GM12873 (cell line): ENCODE measurements around the gene PHF20.

ENCODE experiments used
- CTCF ChIP-seq: IDR thresholded peaks from 2 replicates; pipeline ENCODE4 v1.5.1; 2012; ENCODE audit warnings: low read depth, mild to moderate bottlenecking, moderate library complexity, low read length, control low read depth; ENCODE audit not compliant: insufficient read depth; ENCODE audit errors: missing control alignments

Gene PHF20

GRCh38 chr20:35953387-35954199 lies 181.8 kb downstream of the PHF20 start:
- TF ChIP-seq CTCF, result no peak

DNA sequence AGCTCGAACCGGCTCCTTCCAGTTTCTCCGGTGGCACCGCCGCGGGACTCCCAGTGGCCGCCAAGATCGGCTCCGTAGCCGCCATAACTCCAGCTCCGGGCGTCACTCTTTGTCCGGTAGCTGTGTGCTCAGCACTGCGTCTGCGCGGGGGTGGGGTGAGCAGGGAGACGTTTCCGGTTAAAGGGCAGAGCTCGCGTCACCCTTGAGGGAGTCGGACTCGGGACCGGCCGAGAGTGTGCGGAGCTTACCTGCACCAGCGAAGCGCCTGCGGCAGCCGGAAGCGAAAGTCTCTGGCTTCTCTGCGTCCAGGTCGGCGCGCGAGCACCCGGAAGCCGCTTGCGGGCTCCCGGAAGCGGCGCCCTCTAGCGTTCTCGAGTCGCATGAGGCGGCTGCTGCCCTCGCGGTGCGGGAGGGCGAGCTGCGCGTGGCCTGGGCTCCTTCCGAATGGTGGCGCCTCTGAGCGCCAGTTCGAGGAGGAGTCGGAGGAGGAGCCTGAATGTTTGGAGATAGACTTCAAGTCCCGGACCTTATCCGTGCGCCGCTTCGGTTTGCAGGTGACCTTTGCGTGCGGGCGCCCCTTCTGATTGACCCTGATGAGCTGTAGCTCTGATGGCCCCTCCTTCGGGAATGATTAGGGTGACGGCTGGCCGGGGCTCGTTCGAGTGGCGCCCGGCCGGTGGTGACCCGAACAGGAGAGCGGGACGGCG lies 182.5 kb downstream of the PHF20 start, which contains the start of gene SCAND1:
SCAND1 (minus strand) TSS at position 303 of the 707 bp plus-strand sequence; CDS start at position 85, 218 bp downstream.
- TF ChIP-seq CTCF, result peak; percentile 98

- no peak for TF ChIP-seq CTCF
Observed at GRCh38 chr20:35954907-35955251, 183.1 kb downstream of the PHF20 start.

DNA sequence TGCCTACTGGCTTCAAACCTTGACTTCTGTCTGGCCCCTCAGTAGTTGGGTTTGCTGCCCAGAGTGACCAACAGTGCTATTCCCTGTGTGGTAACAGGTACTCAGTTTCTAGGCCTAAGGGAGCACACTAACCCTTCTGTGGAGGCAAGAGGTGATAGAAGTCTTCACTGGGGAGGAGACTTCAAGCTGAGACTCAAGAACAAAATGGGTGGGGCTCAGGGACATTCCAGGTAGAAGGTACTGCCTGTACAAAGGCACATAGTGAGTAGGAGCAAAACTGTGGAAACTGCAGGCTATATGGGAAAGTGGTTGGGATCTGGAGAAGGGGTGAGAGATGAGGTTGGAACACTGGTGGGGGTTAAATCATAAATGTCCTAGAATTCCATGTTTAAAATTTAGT lies 184.8 kb downstream of the PHF20 start:
- no peak for TF ChIP-seq CTCF

- TF ChIP-seq CTCF, result no peak
Observed at GRCh38 chr20:35963878-35964277, 192.1 kb downstream of the PHF20 start.

DNA sequence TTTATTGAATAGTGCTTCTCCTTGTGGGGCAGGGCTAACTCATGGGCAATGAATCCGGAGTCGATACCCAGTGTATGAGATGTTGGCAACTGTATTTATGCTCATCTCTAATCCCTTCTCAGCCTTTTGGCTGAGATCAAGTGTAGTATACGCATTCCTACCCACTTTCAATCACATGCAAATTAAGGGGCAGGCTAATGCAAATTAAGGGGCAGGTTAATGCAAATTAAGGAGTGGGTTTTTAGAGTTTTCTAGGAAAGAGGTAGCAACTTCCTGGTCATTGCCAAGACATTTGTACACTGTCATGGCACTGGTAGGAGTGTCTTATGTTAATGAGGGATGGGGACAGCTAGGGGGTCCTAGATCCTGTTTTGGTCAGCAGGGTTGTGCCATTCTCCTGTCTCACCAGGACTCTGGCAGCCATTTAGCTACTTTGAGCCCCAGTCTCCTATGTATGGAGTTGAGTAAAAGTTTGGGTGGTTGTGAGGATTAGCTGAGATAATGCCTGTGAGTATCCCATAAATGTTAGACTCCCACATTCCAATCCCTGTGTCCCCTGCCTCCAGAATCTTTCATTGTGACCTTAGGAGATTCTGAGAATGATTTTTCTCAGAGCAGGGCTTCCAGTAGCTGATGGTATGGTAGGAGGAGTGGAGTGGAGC lies 196.3 kb downstream of the PHF20 start, which contains the start of gene CNBD2:
CNBD2 (plus strand) TSS at position 612 of the 662 bp plus-strand sequence. CDS start 173 bp downstream, outside the sequence.
- no peak for TF ChIP-seq CTCF

DNA sequence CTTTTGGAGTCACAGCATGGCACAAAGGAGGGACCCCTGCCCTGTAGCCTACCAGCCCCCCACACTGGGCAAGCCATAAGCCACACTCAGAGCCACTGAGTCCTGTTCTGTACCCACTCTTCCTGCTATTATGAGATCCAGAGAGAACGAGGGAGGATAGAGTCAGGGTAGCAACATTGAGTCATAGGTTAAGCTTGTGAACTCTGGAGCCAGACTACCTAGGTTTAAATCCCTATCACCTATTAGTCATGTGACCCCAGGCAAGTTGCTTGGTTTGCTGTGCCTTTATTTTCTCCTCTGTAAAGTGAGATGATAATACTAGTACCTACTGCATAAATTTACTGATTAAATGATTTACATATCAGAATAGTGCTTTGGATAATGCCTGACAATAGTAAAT lies 197.1 kb downstream of the PHF20 start:
- no peak for TF ChIP-seq CTCF
